SH-SY5Y (cell line): Measurements from ENCODE around the gene CNTNAP5.

Experiments
- GATA2 ChIP-seq: IDR thresholded peaks from 2 replicates; pipeline ENCODE4 v1.6.1; 2011; ENCODE audit warnings: mild to moderate bottlenecking, low read depth, low read length
- GATA3 ChIP-seq: IDR thresholded peaks from 2 replicates; pipeline ENCODE4 v1.6.1; 2011; ENCODE audit warnings: low read depth, mild to moderate bottlenecking, low read length, moderate library complexity

- TF ChIP-seq GATA3 (no peak), GATA2 (no peak)
These were observed 622.2 kb downstream of the CNTNAP5 start for GRCh38 chr2:124647245-124647644.
